Islet precursor cell (in vitro differentiated cells): ENCODE data around the gene RECQL5.

Source experiments
- DNase-seq: peaks from one replicate; pipeline ENCODE4 v3.0.0-alpha.2; 2018

RECQL5 gene

GRCh38 chr17:75666959-75667790 is at the start of gene RECQL5, which contains the start of gene SAP30BP:
Gene RECQL5, minus strand, starts transcription at chr17:75667154. Its CDS starts 597 bp downstream, at chr17:75666557.
Gene SAP30BP, plus strand, starts transcription at chr17:75667338. Its CDS starts 35 bp downstream, at chr17:75667373.
- peak; percentile 99 for DNase-seq

- DNase-seq: no peak
Measured at GRCh38 chr17:75712446-75712845, 45.5 kb upstream of the RECQL5 start.

GRCh38 chr17:75707079-75707571 is 40.2 kb upstream of the RECQL5 start:
- no peak for DNase-seq

- DNase-seq: peak; percentile 49
Measured at GRCh38 chr17:75706042-75706728, 39.2 kb upstream of the RECQL5 start.

GRCh38 chr17:75704963-75705875 is 38.3 kb upstream of the RECQL5 start:
- DNase-seq: peak; percentile 47

GRCh38 chr17:75703591-75703990 is 36.6 kb upstream of the RECQL5 start:
- peak; percentile 52 for DNase-seq

GRCh38 chr17:75703191-75703590 is 36.2 kb upstream of the RECQL5 start:
- peak; percentile 52 for DNase-seq

GRCh38 chr17:75701288-75701687 is 34.3 kb upstream of the RECQL5 start:
- no peak for DNase-seq

GRCh38 chr17:75698659-75699058 is 31.7 kb upstream of the RECQL5 start:
- no peak for DNase-seq

GRCh38 chr17:75697651-75698291 is 30.8 kb upstream of the RECQL5 start:
- peak; percentile 94 for DNase-seq

GRCh38 chr17:75695830-75696271 is 28.9 kb upstream of the RECQL5 start:
- DNase-seq: no peak

- DNase-seq: peak; percentile 94
Measured at GRCh38 chr17:75695141-75695829, 28.3 kb upstream of the RECQL5 start.

GRCh38 chr17:75694536-75694935 is 27.6 kb upstream of the RECQL5 start:
- DNase-seq: no peak

GRCh38 chr17:75693500-75694481 is 26.8 kb upstream of the RECQL5 start:
- DNase-seq: peak; percentile 75

- no peak for DNase-seq
Measured at GRCh38 chr17:75692976-75693375, 26.0 kb upstream of the RECQL5 start.

GRCh38 chr17:75691801-75692626 is 25.1 kb upstream of the RECQL5 start:
- DNase-seq: no peak

GRCh38 chr17:75691371-75691791 is 24.4 kb upstream of the RECQL5 start:
- no peak for DNase-seq

- peak; percentile 97 for DNase-seq
Measured at GRCh38 chr17:75689441-75689873, 22.5 kb upstream of the RECQL5 start.

- no peak for DNase-seq
Measured at GRCh38 chr17:75688209-75688825, 21.4 kb upstream of the RECQL5 start.
